Panc1 (cell line): ENCODE data around the gene SUSD2. TPM values are rescaled to one million over a fixed set of nuclear protein-coding genes. Genes with fewer than 3 reads are reported as not detected.

Source experiments
- ATAC-seq: fragments of 200-7000 bp; cut with Tn5 transposase; 2 replicates; pipeline ENCODE4 v1.9.1; 2020; ENCODE audit warnings: mild to moderate bottlenecking, moderate library complexity
- BruUV-seq: library from RNA; stranded (reverse); fragments of 400-500 nt; replicated peaks from 2 replicates; lab custom pipeline; 2021; lab: Mats Ljungman, UMichigan
- CTCF ChIA-PET: fragments of 300-600 bp; sonication (Branson Sonifier 250); formaldehyde crosslinking; loops from one replicate; lab custom pipeline; 2022; ENCODE audit warnings: antibody characterized with exemption; lab: Charles Lee
- POLR2A ChIA-PET: fragments of 300-600 bp; sonication (Branson Sonifier 250); formaldehyde crosslinking; loops from one replicate; lab custom pipeline; 2022; ENCODE audit warnings: antibody characterized with exemption; lab: Charles Lee
- DNase-seq: peaks from one replicate; pipeline ENCODE4 v3.0.0-alpha.2; 2010; ENCODE audit warnings: low read depth, low spot score
- H3K27ac ChIP-seq: 2 replicates; pipeline ENCODE4 v1.5.1; 2011; ENCODE audit warnings: mild to moderate bottlenecking, low read length, inconsistent platforms
- H3K27me3 ChIP-seq: fragments of 200-500 bp; sonication (Bioruptor generic); 2 replicates; pipeline ENCODE4 v1.6.0; 2014; ENCODE audit warnings: low read length, inconsistent platforms; ENCODE audit not compliant: control insufficient read depth, insufficient read depth
- H3K36me3 ChIP-seq: fragments of 200-500 bp; sonication (Bioruptor generic); 2 replicates; pipeline ENCODE4 v1.5.1; 2014; ENCODE audit warnings: inconsistent platforms, mild to moderate bottlenecking, low read length, moderate library complexity; ENCODE audit not compliant: control insufficient read depth, insufficient read depth
- H3K4me1 ChIP-seq: 2 replicates; pipeline ENCODE4 v1.5.1; 2011; ENCODE audit warnings: inconsistent platforms, mild to moderate bottlenecking, low read length, moderate library complexity; ENCODE audit not compliant: control insufficient read depth, insufficient read depth
- H3K4me3 ChIP-seq, 2 experiments: 2 replicates each; pipeline ENCODE4 v1.5.1; 2011 to 2012; ENCODE audit warnings: low read depth in 2 of 2, low read length in 2 of 2, mild to moderate bottlenecking in 2 of 2, inconsistent platforms in 1 of 2, moderate library complexity in 1 of 2
- H3K9me3 ChIP-seq: fragments of 200-500 bp; sonication (Bioruptor generic); 2 replicates; pipeline ENCODE4 v1.5.1; 2014; ENCODE audit warnings: low read depth, mild to moderate bottlenecking, inconsistent platforms, low read length, moderate library complexity; ENCODE audit not compliant: control insufficient read depth, insufficient read depth
- CTCF ChIP-seq: fragments of 450-650 bp; IDR thresholded peaks from 2 replicates; pipeline ENCODE4 v1.5.1; 2017; ENCODE audit warnings: mild to moderate bottlenecking
- POLR2AphosphoS5 ChIP-seq: IDR thresholded peaks from 2 replicates; pipeline ENCODE4 v1.6.1; 2012; ENCODE audit warnings: mild to moderate bottlenecking, low read depth, low read length, moderate library complexity
- REST ChIP-seq, 2 experiments: IDR thresholded peaks; 2 replicates each; pipeline ENCODE4 v1.6.1; 2011 to 2012; ENCODE audit warnings: low read depth in 2 of 2, control low read depth in 1 of 2, low read length in 1 of 2, mild to moderate bottlenecking in 1 of 2, moderate library complexity in 1 of 2; ENCODE audit not compliant: insufficient read depth in 1 of 2
- SIN3A ChIP-seq: IDR thresholded peaks from 2 replicates; pipeline ENCODE4 v1.6.1; 2012; ENCODE audit warnings: low read depth, mild to moderate bottlenecking, low read length, moderate library complexity, borderline replicate concordance; ENCODE audit not compliant: insufficient read depth
- TCF7L2 ChIP-seq: IDR thresholded peaks from 2 replicates; pipeline ENCODE4 v1.6.1; 2011; ENCODE audit warnings: mild to moderate bottlenecking, low read depth, low read length, inconsistent platforms
- in situ Hi-C: cut with HindIII; loops from 2 replicates; pipeline ENCODE4 v1.10.0; 2016; ENCODE audit warnings: low sequenced_read_pairs, low pct_unique_long_range_greater_than_20kb
- intact Hi-C: fragments of 100-400 bp; cut with micrococcal nuclease; formaldehyde crosslinking; loops from one replicate; pipeline ENCODE4 v1.10.0; 2022; ENCODE audit not compliant: unreplicated experiment
- total RNA-seq: library from RNA; stranded (reverse); gene quantifications from one replicate; pipeline ENCODE4 v1.2.1, GENCODE V29; 2021; ENCODE audit not compliant: unreplicated experiment

The SUSD2 gene
- total RNA-seq, 1 experiment from 2014 or later, result 10.6 TPM

GRCh38 chr22:24233816-24234215, 52.5 kb downstream of the SUSD2 start:
- Histone ChIP-seq H3K9me3 (no peaks in the 10 kb centered on the region), H3K4me1 (no peaks in the 10 kb centered on the region), H3K27ac (no peak overlapping the region), H3K27me3 (no peaks in the 10 kb centered on the region), H3K36me3 (no peaks in the 10 kb centered on the region), H3K4me3 (no peak overlapping the region)
- intact Hi-C loops (no loop called here), in situ Hi-C loops (no loop called here)
- ChIA-PET POLR2A (no interaction called here), CTCF (no interaction called here)
- DNase-seq (no peak), ATAC-seq (no peak)
- TF ChIP-seq TCF7L2 (no peak), REST (IDR thresholded peaks at IDR 0.05; ENCODE audit: insufficient read depth in 1 of 2, low read depth in 2 of 2, low read length in 1 of 2) (no peak), CTCF (no peak), SIN3A (no peak), POLR2AphosphoS5 (no peak)
- no TSS peak for BruUV-seq

- POLR2A ChIA-PET, result no interaction called here
- CTCF ChIA-PET, result no interaction called here
- in situ Hi-C loops, result no loop called here
These were observed 54.0 kb downstream of the SUSD2 start for GRCh38 chr22:24235315-24235714.

More at GRCh38 chr22:24235315-24235714, 54.0 kb downstream of the SUSD2 start:
- Histone ChIP-seq H3K27me3 (no peaks in the 10 kb centered on the region), H3K4me1 (no peaks in the 10 kb centered on the region), H3K36me3 (no peaks in the 10 kb centered on the region), H3K9me3 (no peaks in the 10 kb centered on the region), H3K27ac (peak overlapping the region; percentile 17; the same call in 1 of the 2 replicates), H3K4me3 (no peak overlapping the region)
- TF ChIP-seq TCF7L2, result no peak
- TF ChIP-seq SIN3A, result no peak
- no peak for TF ChIP-seq CTCF
- TF ChIP-seq POLR2AphosphoS5, result no peak
- TF ChIP-seq REST (IDR thresholded peaks at IDR 0.05; ENCODE audit: insufficient read depth in 1 of 2, low read depth in 2 of 2, low read length in 1 of 2), result no peak
- DNase-seq, result no peak
- intact Hi-C loops, result no loop called here
- no peak for ATAC-seq
- no TSS peak for BruUV-seq
